HEK293 (cell line): ENCODE data around the gene AKR1C3.

Experiments
- CTCF ChIA-PET: fragments of 350-600 bp; formaldehyde crosslinking; extraction: SDS; loops from one replicate; lab custom pipeline; 2021; ENCODE audit warnings: antibody characterized with exemption; lab: Yijun Ruan, JAX
- POLR2A ChIA-PET: fragments of 300-600 bp; formaldehyde crosslinking; extraction: SDS; loops from one replicate; lab custom pipeline; 2020; ENCODE audit warnings: antibody characterized with exemption, inconsistent platforms; lab: Yijun Ruan, JAX
- H3K27ac ChIP-seq: fragments of 200-500 bp; sonication (Bioruptor generic); 2 replicates; pipeline ENCODE4 v1.5.1; 2014; ENCODE audit warnings: low read depth, low read length, control low read depth, inconsistent platforms; ENCODE audit errors: extremely low read depth
- H3K36me3 ChIP-seq, 2 experiments: fragments of 200-500 bp in 1 of 2; sonication (Bioruptor generic) in 1 of 2; 1 replicate in 1 of 2; 2 replicates in 1 of 2; pipeline ENCODE4 v1.5.1; 2014 to 2017; ENCODE audit warnings: inconsistent platforms in 2 of 2, low read length in 2 of 2; ENCODE audit not compliant: control insufficient read depth in 2 of 2, insufficient read depth in 1 of 2
- H3K4me1 ChIP-seq: fragments of 200-500 bp; sonication (Bioruptor generic); 2 replicates; pipeline ENCODE4 v1.5.1; 2014; ENCODE audit warnings: mild to moderate bottlenecking, low read length, inconsistent platforms; ENCODE audit not compliant: control insufficient read depth, insufficient read depth
- H3K4me3 ChIP-seq: 2 replicates; pipeline ENCODE4 v1.5.1; 2011; ENCODE audit warnings: low read depth, mild to moderate bottlenecking, control low read depth, low read length, moderate library complexity
- H3K9me3 ChIP-seq: fragments of 200-500 bp; sonication (Bioruptor generic); 2 replicates; pipeline ENCODE4 v1.5.1; 2014; ENCODE audit warnings: low read depth, low read length, inconsistent platforms; ENCODE audit not compliant: control insufficient read depth, insufficient read depth
- BCL11B ChIP-seq: fragments of 450-650 bp; formaldehyde crosslinking; IDR thresholded peaks from 2 replicates; pipeline ENCODE4 v1.5.1; 2016; ENCODE audit warnings: low read depth, missing biosample characterization, missing genetic modification characterization
- GLI4 ChIP-seq: fragments of 450-650 bp; formaldehyde crosslinking; IDR thresholded peaks from 2 replicates; pipeline ENCODE4 v1.5.1; 2016; ENCODE audit warnings: missing biosample characterization, missing genetic modification characterization
- RBAK ChIP-seq: fragments of 450-650 bp; formaldehyde crosslinking; IDR thresholded peaks from 2 replicates; pipeline ENCODE4 v1.5.1; 2016; ENCODE audit warnings: missing biosample characterization, missing genetic modification characterization
- TRIM28 ChIP-seq: IDR thresholded peaks from 2 replicates; pipeline ENCODE4 v1.6.1; 2011; ENCODE audit warnings: low read length, control low read depth, borderline replicate concordance
- ZNF10 ChIP-seq: fragments of 450-650 bp; formaldehyde crosslinking; IDR thresholded peaks from 2 replicates; pipeline ENCODE4 v1.5.1; 2017; ENCODE audit warnings: missing biosample characterization, missing genetic modification characterization
- ZNF157 ChIP-seq: fragments of 450-650 bp; formaldehyde crosslinking; IDR thresholded peaks from 2 replicates; pipeline ENCODE4 v1.5.1; 2016; ENCODE audit warnings: missing biosample characterization, missing genetic modification characterization
- ZNF174 ChIP-seq: fragments of 450-650 bp; formaldehyde crosslinking; IDR thresholded peaks from 2 replicates; pipeline ENCODE4 v1.5.0; 2017; ENCODE audit warnings: missing biosample characterization, mild to moderate bottlenecking, missing genetic modification characterization
- ZNF391 ChIP-seq: fragments of 450-650 bp; formaldehyde crosslinking; IDR thresholded peaks from 2 replicates; pipeline ENCODE4 v1.5.1; 2016; ENCODE audit warnings: low read depth, missing biosample characterization, missing genetic modification characterization, borderline replicate concordance
- ZNF433 ChIP-seq: fragments of 450-650 bp; formaldehyde crosslinking; IDR thresholded peaks from 2 replicates; pipeline ENCODE4 v1.5.1; 2016; ENCODE audit warnings: missing biosample characterization, missing genetic modification characterization, low read depth
- ZNF514 ChIP-seq: fragments of 450-650 bp; formaldehyde crosslinking; IDR thresholded peaks from 2 replicates; pipeline ENCODE4 v1.5.1; 2016; ENCODE audit warnings: missing biosample characterization, missing genetic modification characterization
- ZNF544 ChIP-seq: fragments of 450-650 bp; formaldehyde crosslinking; IDR thresholded peaks from 2 replicates; pipeline ENCODE4 v1.5.0; 2017; ENCODE audit warnings: missing biosample characterization, missing genetic modification characterization
- ZNF585B ChIP-seq: fragments of 450-650 bp; formaldehyde crosslinking; IDR thresholded peaks from 2 replicates; pipeline ENCODE4 v1.5.1; 2016; ENCODE audit warnings: missing biosample characterization, missing genetic modification characterization
- ZNF658 ChIP-seq: fragments of 450-650 bp; formaldehyde crosslinking; IDR thresholded peaks from 2 replicates; pipeline ENCODE4; 2016; ENCODE audit warnings: missing biosample characterization, missing genetic modification characterization
- ZNF670 ChIP-seq: fragments of 450-650 bp; formaldehyde crosslinking; IDR thresholded peaks from 2 replicates; pipeline ENCODE4 v1.5.1; 2016; ENCODE audit warnings: missing biosample characterization, missing genetic modification characterization, low read depth
- ZNF701 ChIP-seq: fragments of 450-650 bp; formaldehyde crosslinking; IDR thresholded peaks from 2 replicates; pipeline ENCODE4 v1.5.1; 2016; ENCODE audit warnings: missing biosample characterization, missing genetic modification characterization
- ZNF747 ChIP-seq: fragments of 450-650 bp; formaldehyde crosslinking; IDR thresholded peaks from 2 replicates; pipeline ENCODE4 v1.5.1; 2016; ENCODE audit warnings: missing biosample characterization, missing genetic modification characterization
- ZSCAN30 ChIP-seq: fragments of 450-650 bp; IDR thresholded peaks from 2 replicates; pipeline ENCODE4 v1.5.1; 2018; ENCODE audit warnings: missing biosample characterization, mild to moderate bottlenecking, missing genetic modification characterization, moderate library complexity
- TF ChIP-seq, protein P1 (sequence below): fragments of 450-650 bp; formaldehyde crosslinking; IDR thresholded peaks from 2 replicates; pipeline ENCODE4 v1.5.1; 2017; ENCODE audit warnings: missing biosample characterization, missing genetic modification characterization
- TF ChIP-seq, protein P2 (sequence below): fragments of 450-650 bp; formaldehyde crosslinking; IDR thresholded peaks from 2 replicates; pipeline ENCODE4 v1.5.1; 2016; ENCODE audit warnings: missing biosample characterization, missing genetic modification characterization
- TF ChIP-seq, protein P3 (sequence below): fragments of 450-650 bp; formaldehyde crosslinking; IDR thresholded peaks from 2 replicates; pipeline ENCODE4 v1.5.1; 2016; ENCODE audit warnings: missing biosample characterization, missing genetic modification characterization
- TF ChIP-seq, protein P4 (sequence below): fragments of 450-650 bp; formaldehyde crosslinking; IDR thresholded peaks from 2 replicates; pipeline ENCODE4 v1.5.1; 2016; ENCODE audit warnings: missing biosample characterization, missing genetic modification characterization

AKR1C3 gene

DNA sequence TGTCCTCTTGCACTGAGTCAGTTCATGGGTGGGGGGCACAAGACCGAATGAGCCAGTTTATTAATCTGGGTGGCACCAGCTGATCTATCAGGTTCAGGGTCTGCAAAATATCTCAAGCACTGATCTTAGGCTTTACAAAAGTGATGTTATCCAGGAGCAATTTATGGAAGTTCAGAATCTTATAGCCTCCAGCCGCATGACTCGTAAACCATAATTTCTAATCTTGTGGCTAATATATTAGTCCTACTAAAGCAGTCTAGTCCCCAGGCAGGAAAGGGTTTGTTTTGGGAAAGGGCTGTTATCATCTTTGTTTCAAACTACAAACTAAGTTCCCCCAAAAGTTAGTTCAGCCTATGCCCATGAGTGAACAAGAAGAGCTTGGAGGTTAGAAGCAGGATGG lies 56.9 kb downstream of the AKR1C3 start:
- Histone ChIP-seq H3K27ac (no peak overlapping the region), H3K4me1 (no peaks in the 10 kb centered on the region), H3K4me3 (no peak overlapping the region), H3K36me3 (no peaks in the 10 kb centered on the region), H3K9me3 (no peaks in the 10 kb centered on the region)
- CTCF ChIA-PET: interaction anchor here (0.7 kb wide), 1 partner anchor 146 kb away, joined by 4 read pairs; no protein-coding TSS in a partner anchor
- no peak for TF ChIP-seq ZNF174 (tag by site-specific recombination)
- TF ChIP-seq ZNF670: no peak
- TF ChIP-seq, protein P1, sequence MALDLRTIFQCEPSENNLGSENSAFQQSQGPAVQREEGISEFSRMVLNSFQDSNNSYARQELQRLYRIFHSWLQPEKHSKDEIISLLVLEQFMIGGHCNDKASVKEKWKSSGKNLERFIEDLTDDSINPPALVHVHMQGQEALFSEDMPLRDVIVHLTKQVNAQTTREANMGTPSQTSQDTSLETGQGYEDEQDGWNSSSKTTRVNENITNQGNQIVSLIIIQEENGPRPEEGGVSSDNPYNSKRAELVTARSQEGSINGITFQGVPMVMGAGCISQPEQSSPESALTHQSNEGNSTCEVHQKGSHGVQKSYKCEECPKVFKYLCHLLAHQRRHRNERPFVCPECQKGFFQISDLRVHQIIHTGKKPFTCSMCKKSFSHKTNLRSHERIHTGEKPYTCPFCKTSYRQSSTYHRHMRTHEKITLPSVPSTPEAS (tag by site-specific recombination): no peak
- no peak for TF ChIP-seq RBAK
- TF ChIP-seq ZSCAN30: no peak
- TF ChIP-seq TRIM28: no peak
- no peak for TF ChIP-seq ZNF10 (tag by site-specific recombination)
- TF ChIP-seq, protein P2, sequence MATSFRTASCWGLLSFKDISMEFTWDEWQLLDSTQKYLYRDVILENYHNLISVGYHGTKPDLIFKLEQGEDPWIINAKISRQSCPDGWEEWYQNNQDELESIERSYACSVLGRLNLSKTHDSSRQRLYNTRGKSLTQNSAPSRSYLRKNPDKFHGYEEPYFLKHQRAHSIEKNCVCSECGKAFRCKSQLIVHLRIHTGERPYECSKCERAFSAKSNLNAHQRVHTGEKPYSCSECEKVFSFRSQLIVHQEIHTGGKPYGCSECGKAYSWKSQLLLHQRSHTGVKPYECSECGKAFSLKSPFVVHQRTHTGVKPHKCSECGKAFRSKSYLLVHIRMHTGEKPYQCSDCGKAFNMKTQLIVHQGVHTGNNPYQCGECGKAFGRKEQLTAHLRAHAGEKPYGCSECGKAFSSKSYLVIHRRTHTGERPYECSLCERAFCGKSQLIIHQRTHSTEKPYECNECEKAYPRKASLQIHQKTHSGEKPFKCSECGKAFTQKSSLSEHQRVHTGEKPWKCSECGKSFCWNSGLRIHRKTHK: no peak
- no peak for TF ChIP-seq BCL11B (tag by site-specific recombination)
- POLR2A ChIA-PET: no interaction called here

DNA sequence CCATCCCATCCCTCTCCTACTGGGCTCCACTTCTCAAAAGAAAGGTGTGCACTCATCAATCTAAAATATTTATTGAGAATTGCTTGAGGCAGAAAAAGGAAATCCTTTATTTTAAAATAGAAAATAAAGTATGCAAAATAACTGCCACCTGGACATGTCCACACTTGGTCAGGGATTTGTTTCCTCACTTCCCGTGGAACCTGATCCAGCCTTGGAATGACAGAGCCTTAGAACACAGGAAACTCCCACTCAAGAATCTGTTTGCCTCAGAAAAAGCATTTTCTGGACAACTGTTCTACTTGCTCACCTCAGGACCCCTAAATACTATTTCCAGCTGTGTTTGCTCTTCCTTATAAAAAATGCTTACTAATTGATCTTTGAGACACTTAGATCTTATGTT lies 61.7 kb downstream of the AKR1C3 start:
- no peaks in the 10 kb centered on the region for H3K4me1 ChIP-seq
- no peak overlapping the region for H3K27ac ChIP-seq
- no peaks in the 10 kb centered on the region for H3K9me3 ChIP-seq
- no peaks in the 10 kb centered on the region for H3K36me3 ChIP-seq
- POLR2A ChIA-PET: no interaction called here
- CTCF ChIA-PET: no interaction called here
- no peak overlapping the region for H3K4me3 ChIP-seq
- TF ChIP-seq ZNF544 (tag by site-specific recombination) (no peak), ZNF585B (tag by site-specific recombination) (no peak), ZNF157 (tag by site-specific recombination) (no peak), ZNF433 (tag by site-specific recombination) (no peak), ZNF658 (tag by site-specific recombination) (no peak), ZNF701 (no peak), ZNF514 (tag by site-specific recombination) (no peak), ZNF747 (tag by site-specific recombination) (no peak), GLI4 (tag by site-specific recombination) (no peak), ZNF391 (tag by site-specific recombination) (no peak)
- TF ChIP-seq, protein P3, sequence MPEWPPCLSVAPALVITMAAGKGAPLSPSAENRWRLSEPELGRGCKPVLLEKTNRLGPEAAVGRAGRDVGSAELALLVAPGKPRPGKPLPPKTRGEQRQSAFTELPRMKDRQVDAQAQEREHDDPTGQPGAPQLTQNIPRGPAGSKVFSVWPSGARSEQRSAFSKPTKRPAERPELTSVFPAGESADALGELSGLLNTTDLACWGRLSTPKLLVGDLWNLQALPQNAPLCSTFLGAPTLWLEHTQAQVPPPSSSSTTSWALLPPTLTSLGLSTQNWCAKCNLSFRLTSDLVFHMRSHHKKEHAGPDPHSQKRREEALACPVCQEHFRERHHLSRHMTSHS (tag by site-specific recombination): no peak
- TF ChIP-seq, protein P4, sequence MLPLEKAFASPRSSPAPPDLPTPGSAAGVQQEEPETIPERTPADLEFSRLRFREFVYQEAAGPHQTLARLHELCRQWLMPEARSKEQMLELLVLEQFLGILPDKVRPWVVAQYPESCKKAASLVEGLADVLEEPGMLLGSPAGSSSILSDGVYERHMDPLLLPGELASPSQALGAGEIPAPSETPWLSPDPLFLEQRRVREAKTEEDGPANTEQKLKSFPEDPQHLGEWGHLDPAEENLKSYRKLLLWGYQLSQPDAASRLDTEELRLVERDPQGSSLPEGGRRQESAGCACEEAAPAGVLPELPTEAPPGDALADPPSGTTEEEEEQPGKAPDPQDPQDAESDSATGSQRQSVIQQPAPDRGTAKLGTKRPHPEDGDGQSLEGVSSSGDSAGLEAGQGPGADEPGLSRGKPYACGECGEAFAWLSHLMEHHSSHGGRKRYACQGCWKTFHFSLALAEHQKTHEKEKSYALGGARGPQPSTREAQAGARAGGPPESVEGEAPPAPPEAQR (tag by site-specific recombination): no peak
